ENCODE results near the gene ABCB6. TPM values are rescaled to one million over a fixed set of nuclear protein-coding genes. Genes with fewer than 3 reads are reported as not detected.
A peak's percentile ranks its signal among the peaks of the same experiment; 100 is the strongest.

ABCB6 gene
- total RNA-seq, 1 donor from 2014 or later, result 12.5 TPM

- no peaks in the 10 kb centered on the region for H3K27me3 ChIP-seq (ENCODE audit: insufficient read depth, low read length)
- Mint-ChIP-seq H3K36me3 (ENCODE audit: low read depth, unreplicated experiment) (peaks cover 33% of the 10 kb centered on the region), H3K4me3 (ENCODE audit: unreplicated experiment) (peak overlapping the region; percentile 11), H3K27ac (ENCODE audit: unreplicated experiment) (no peak overlapping the region), H3K27me3 (ENCODE audit: low read depth, unreplicated experiment) (no peaks in the 10 kb centered on the region), H3K4me1 (ENCODE audit: low read depth, unreplicated experiment) (peaks cover 5% of the 10 kb centered on the region), H3K9me3 (ENCODE audit: unreplicated experiment) (no peaks in the 10 kb centered on the region)
- H3K9me3 ChIP-seq (ENCODE audit: insufficient read depth, low read depth, low read length), result no peaks in the 10 kb centered on the region
- peaks cover 26% of the 10 kb centered on the region for H3K36me3 ChIP-seq (ENCODE audit: insufficient read depth, low read length)
- no peak overlapping the region for H3K4me2 ChIP-seq (ENCODE audit: low read length)
- H3K79me2 ChIP-seq (ENCODE audit: insufficient read depth, low read length), result peaks cover 23% of the 10 kb centered on the region
- no peak overlapping the region for H2AFZ ChIP-seq (ENCODE audit: low read depth, low read length)
- H3K9ac ChIP-seq (ENCODE audit: low read length), result no peak overlapping the region
- peaks cover 24% of the 10 kb centered on the region for H4K20me1 ChIP-seq (ENCODE audit: insufficient read depth, low read length)
- no peak for FAIRE-seq
- no peak overlapping the region for H3K4me3 ChIP-seq (ENCODE audit: insufficient read depth, low read depth, low read length)
- no peak for DNase-seq (ENCODE audit: low read depth)
- H3K27ac ChIP-seq (ENCODE audit: low read depth, low read length), result no peak overlapping the region
- peaks cover 19% of the 10 kb centered on the region for H3K4me1 ChIP-seq (ENCODE audit: insufficient read depth, low read length)
- TF ChIP-seq CTCF (IDR thresholded peaks at IDR 0.05; ENCODE audit: insufficient read depth, low read depth, low read length) (no peak), EZH2 (IDR thresholded peaks at IDR 0.05; ENCODE audit: insufficient read depth, low read length) (no peak)
Observed at GRCh38 chr2:219223831-219224610, 5.3 kb upstream of the ABCB6 start.

- H3K4me3 ChIP-seq (ENCODE audit: insufficient read depth, low read depth, low read length), result no peak overlapping the region
- TF ChIP-seq CTCF (IDR thresholded peaks at IDR 0.05; ENCODE audit: insufficient read depth, low read depth, low read length) (no peak), EZH2 (IDR thresholded peaks at IDR 0.05; ENCODE audit: insufficient read depth, low read length) (no peak)
- H3K27me3 ChIP-seq (ENCODE audit: insufficient read depth, low read length), result no peaks in the 10 kb centered on the region
- Mint-ChIP-seq H3K36me3 (ENCODE audit: low read depth, unreplicated experiment) (peaks cover 33% of the 10 kb centered on the region), H3K9me3 (ENCODE audit: unreplicated experiment) (no peaks in the 10 kb centered on the region), H3K27me3 (ENCODE audit: low read depth, unreplicated experiment) (no peaks in the 10 kb centered on the region), H3K4me1 (ENCODE audit: low read depth, unreplicated experiment) (peaks cover 3% of the 10 kb centered on the region), H3K27ac (ENCODE audit: unreplicated experiment) (no peak overlapping the region), H3K4me3 (ENCODE audit: unreplicated experiment) (peak overlapping the region; percentile 50)
- no peak for FAIRE-seq
- no peaks in the 10 kb centered on the region for H3K9me3 ChIP-seq (ENCODE audit: insufficient read depth, low read depth, low read length)
- DNase-seq (ENCODE audit: low read depth), result no peak
- no peak overlapping the region for H3K9ac ChIP-seq (ENCODE audit: low read length)
- H3K27ac ChIP-seq (ENCODE audit: low read depth, low read length), result no peak overlapping the region
- peaks cover 23% of the 10 kb centered on the region for H3K4me1 ChIP-seq (ENCODE audit: insufficient read depth, low read length)
- H3K4me2 ChIP-seq (ENCODE audit: low read length), result no peak overlapping the region
- peaks cover 26% of the 10 kb centered on the region for H3K36me3 ChIP-seq (ENCODE audit: insufficient read depth, low read length)
- peaks cover 6% of the 10 kb centered on the region for H3K79me2 ChIP-seq (ENCODE audit: insufficient read depth, low read length)
- H2AFZ ChIP-seq (ENCODE audit: low read depth, low read length), result no peak overlapping the region
- peaks cover 14% of the 10 kb centered on the region for H4K20me1 ChIP-seq (ENCODE audit: insufficient read depth, low read length)
Observed at GRCh38 chr2:219221957-219222518, 3.3 kb upstream of the ABCB6 start.
